Fibroblast of gingiva (primary cell): Measurements from ENCODE around the gene SIPA1L2.

Experiments used
- DNase-seq: peaks from one replicate; pipeline ENCODE4 v3.0.0-alpha.2; 2011; ENCODE audit warnings: low read depth

Gene SIPA1L2, protein sequence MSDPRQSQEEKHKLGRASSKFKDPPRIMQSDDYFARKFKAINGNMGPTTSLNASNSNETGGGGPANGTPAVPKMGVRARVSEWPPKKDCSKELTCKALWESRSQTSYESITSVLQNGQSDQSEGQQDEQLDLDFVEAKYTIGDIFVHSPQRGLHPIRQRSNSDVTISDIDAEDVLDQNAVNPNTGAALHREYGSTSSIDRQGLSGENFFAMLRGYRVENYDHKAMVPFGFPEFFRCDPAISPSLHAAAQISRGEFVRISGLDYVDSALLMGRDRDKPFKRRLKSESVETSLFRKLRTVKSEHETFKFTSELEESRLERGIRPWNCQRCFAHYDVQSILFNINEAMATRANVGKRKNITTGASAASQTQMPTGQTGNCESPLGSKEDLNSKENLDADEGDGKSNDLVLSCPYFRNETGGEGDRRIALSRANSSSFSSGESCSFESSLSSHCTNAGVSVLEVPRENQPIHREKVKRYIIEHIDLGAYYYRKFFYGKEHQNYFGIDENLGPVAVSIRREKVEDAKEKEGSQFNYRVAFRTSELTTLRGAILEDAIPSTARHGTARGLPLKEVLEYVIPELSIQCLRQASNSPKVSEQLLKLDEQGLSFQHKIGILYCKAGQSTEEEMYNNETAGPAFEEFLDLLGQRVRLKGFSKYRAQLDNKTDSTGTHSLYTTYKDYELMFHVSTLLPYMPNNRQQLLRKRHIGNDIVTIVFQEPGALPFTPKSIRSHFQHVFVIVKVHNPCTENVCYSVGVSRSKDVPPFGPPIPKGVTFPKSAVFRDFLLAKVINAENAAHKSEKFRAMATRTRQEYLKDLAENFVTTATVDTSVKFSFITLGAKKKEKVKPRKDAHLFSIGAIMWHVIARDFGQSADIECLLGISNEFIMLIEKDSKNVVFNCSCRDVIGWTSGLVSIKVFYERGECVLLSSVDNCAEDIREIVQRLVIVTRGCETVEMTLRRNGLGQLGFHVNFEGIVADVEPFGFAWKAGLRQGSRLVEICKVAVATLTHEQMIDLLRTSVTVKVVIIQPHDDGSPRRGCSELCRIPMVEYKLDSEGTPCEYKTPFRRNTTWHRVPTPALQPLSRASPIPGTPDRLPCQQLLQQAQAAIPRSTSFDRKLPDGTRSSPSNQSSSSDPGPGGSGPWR (N-terminal part only)

DNA sequence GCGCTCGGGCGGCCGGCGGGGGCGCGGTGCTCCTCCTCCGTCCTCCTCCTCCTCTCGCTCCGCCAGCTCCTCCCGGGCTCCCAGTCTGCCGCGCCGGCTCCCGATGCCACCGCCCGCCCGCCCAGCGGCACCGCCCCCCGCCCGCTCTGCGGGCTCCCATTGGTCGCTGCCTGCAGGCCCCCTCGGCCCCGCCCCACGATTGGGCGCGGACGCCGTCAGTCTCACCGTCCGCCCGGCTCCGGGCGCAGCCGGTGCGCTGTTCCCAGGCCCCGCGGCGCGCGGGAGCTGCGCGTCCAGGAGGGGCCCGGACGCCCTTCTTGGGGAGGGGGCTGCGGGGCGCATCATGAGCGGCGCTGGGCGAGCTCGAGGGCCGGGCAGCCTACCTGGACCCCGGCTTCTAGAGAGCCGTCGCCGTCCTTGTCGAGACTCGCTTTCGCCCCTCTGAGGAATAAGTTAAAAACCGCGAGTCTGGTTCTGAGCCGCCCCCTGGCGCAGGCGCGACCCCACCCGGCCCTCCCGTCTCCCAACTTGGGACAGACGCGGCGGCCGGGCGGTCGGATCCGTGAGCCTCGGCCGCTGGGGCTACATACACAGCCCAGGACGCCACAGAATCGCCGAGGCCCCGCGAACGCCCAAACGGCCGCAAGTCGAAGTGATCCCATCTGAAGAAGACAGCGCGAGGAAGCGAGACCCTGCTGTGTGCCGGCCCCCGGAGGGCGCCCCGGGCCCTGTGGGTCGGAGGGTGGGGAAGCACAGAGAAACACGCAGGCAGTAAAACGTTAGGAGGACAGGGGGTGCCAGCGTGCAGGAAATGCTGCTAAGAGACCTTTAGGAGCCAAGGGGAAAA, at the start of gene SIPA1L2:
Gene SIPA1L2 (minus strand): TSS at position 87 of the 847 bp plus-strand sequence. CDS start 114,794 bp downstream, outside the sequence.
- peak; percentile 91 for DNase-seq

DNA sequence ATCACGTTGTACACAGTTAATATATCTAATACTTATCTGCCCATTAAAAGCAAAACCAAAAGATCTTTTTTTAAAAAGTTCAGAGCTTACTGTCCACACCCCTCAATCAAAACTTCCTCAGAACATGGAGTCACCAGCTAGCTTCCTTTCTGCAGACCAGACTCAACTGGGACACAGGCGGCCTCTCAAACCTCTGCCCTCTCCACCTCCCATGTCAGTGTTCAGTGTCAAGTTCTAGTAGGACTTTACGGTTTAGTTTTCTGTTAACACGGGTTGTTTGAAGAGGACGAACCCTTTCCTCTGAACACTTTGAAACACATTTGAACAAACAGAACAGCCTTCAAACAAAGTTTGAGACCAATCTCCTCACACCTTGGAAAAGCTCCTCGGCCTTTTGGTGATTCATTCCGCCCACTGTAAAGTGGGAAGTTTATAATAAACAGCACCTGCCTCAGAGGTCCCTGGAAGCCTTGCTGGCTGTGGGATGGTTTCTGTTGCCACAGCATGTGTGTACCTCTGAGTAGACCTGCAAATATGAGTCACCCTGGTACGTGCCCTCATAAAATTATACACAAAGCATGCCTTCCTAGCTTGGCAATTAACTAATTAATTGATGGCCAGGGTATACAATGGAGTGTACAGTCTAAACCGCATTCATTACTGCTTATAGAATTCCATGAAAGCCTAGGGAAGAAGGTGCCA, 48.4 kb upstream of the SIPA1L2 start:
- no peak for DNase-seq

DNA sequence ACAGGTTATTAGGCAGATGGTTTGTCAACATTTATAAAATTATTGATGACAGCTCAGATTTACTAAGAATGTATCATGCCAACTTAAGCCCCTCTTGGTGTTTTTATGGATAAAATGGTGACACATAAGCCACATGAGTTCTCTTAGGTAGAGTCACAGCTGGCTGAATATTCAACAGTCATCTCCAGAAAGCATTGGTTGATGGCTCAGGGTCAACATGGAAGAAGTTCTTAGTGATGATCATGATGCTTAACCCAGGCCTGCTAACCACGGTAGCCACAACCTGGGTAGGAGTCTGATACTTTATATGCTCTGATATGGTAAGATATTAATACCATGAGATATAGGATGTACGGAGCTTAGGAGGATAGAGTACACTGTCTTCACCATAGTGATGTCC, 46.4 kb upstream of the SIPA1L2 start:
- DNase-seq, result no peak

DNA sequence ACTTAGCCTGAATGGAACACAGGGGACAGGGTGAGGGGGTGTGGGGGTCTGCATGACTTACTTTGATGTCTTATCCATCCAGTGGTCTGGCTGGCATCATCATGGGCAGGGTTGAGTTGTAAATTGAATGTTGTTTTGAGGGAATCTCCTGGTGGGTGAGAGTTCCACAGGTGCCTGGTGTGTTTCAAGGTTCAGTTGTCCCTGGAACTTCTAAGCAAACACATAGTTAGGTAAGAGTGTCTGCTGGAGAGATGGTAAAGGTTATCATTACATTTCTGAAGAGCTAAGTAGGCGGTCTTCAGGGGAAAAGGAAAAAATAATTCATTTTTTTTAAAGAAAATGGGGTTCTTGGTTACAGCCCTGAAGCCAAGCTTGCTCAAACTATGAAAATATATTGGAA, 46.0 kb upstream of the SIPA1L2 start:
- DNase-seq, result no peak

DNA sequence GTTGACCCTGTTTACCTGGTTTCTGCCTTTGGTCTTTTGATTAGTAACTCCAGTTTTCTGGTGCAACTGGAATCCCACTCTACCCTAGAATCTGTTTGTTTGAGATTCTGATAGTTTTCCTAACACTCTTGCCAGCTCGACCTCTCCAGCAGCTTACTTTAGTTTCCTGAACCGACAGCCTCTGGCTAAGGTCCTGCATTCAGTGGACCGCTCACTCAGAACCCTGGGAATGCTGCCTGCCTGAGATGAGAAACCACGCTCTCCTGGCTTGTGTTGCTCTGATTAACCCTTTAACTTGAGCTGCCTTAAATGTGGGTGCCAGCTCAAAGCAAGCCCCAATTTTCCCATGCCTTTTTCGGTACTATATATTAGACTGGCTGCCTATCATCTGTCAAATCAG, 45.3 kb upstream of the SIPA1L2 start:
- no peak for DNase-seq

DNA sequence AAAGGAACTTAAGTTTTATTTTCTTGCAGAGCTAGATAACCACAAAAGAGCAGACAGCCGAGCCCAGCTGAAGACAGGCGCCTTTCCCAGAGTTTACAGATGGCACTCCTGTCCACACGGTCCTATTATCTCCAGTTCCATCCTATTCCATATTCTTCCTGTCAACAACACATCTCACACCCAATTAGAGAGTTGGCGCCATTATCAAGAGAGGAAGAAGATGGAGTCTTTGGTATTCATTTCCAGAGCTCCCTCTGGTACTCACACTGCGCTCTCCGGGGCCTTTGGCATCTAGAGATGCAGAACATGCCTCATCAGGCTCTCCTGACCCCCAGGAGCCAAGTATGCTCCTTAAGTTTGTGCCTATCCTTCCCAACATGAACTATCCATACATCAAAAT, 43.3 kb upstream of the SIPA1L2 start:
- DNase-seq, result no peak

DNA sequence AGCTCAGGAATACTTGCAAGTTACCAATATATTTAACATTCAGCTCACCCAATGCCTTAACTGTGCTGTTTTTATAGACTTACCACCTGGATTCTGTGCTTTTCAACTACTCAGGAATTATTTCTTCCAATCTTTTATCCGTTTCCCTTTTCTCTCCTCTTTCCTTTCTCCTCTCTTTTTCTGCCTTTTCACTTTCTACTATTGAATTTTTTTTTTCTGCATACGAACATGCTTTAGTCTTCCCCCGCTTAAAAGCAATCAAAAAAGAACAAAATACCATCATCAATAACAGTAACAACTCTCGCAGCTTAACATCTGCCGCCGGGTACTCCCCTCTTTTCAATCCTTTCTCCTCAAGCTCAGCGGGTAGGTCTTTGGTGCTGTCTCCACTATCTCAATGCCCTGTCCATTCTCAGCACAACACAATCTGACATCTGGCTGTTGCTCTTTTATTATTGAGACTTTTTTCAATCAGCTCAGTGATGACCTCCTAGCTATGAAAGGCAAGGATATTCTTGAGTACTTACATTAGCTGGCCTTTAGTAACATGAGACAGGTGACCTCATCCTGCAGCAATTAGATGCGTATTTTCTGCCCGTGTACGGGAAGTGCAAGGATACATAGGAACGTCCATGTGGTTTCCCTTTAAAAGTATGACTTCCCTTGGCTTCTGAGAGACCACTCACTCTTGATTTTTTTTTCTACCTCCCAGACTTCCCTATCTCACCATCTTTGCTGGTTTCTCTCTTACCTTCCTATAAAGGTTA, 40.2 kb upstream of the SIPA1L2 start:
- DNase-seq, result peak; percentile 32

DNA sequence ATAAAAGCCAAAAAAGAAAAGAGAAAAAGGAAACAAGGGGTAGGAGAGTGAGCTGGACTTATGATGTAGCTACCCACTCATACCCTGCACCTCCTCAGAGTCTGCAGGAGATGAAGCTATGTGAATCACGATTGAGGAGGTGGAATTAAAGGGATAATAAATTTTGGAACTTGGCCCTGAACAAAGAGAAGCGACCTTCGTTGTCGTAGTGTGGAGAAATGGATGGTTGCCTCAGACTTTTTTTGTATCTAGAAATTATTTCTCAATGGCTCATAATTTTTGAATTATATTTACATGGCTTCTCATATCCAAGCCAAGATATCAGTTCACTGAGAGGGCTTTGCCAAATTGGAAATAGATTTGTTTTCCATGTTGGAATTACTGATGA, 37.8 kb upstream of the SIPA1L2 start:
- peak; percentile 63 for DNase-seq

DNA sequence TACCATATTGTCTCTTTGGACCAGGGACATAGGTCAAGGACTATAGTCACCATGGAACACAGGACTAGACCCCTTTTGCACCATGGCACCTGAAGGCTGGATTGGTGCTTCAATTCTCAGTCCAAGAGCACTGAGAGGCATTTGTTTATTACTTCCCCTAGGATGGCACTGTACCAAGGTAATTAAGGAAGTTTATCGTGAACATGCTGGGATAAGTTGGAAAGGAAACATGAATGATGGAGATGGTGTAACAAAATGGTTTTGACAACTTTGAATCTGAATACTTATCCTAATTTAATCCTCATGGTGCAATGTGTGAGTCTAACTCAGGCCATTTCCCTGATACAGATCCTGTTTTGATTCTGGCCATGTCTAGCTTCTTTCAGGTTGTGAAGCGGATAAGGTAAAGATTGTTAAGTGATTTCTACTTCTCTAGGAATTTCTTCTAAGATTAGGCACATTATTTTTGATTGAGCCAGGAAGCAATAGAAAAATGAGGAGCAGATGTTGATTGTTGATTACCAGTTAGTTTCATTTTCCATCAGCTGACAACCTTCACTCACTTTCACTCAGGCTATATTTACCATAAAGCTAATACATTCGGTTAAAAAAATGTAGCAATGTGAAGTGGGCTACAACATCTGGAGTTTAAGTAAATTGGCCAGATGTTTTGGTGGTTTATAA, 37.3 kb upstream of the SIPA1L2 start:
- DNase-seq, result no peak

DNA sequence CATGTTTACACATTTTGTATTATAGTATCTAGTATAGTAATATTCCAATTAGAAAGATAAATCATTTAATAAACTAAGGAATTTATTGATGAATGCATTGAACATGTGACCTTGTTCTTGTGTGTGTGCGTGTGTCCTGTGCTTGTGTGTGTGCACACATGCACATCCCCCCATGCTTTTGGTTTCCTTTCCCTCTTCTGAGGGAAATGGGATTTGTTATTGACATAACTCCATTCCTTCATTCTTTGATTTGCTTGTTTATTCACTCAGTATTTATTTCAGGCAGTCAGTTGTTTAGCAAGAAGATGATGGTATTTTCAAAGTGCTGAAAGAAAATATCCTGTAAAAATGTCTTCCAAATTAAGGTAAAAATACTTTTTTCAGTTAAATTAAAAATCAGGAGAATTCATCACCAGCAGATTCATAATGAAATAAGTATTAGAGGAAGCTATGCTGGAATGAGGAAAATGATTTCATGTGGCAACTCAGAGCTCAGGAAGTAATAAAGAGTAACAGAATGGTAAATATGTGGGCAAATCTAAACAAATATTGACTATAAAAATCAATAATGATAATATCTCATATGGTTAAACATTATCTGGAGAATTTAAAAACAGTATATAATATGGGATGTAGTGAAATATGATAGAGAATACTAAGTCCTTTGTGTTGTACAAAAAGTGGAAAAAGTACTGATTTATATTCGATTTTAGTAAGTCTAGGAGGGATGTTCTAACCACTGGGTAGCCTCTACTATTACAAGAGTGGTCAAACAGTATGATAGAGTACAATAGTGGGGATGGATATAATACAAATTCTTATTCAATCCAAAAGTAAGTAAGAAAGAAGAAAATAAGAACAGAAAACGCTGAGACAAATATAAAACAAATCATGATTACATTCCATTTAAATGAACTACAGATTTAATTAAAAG, 35.2 kb upstream of the SIPA1L2 start:
- DNase-seq, result no peak

DNA sequence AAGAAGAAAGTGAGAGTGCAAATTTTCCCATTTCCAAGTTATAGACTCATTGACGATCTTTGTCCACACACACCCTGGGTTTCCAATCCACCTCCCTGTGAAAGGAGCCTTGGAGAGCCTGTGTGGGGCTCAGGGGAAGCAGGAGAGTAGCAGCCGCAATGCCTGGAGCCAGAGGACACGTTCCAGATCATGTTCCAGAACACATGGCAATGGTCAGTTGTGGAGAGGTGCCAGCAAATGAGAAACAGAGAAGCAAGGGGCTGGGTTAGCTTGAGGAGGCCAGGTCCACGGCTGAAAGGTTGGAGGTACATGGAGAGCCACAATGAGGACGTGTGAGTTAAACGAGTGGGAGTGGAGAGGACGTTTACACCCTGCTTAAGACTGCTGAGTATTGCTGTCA, 33.0 kb upstream of the SIPA1L2 start:
- peak; percentile 14 for DNase-seq

DNA sequence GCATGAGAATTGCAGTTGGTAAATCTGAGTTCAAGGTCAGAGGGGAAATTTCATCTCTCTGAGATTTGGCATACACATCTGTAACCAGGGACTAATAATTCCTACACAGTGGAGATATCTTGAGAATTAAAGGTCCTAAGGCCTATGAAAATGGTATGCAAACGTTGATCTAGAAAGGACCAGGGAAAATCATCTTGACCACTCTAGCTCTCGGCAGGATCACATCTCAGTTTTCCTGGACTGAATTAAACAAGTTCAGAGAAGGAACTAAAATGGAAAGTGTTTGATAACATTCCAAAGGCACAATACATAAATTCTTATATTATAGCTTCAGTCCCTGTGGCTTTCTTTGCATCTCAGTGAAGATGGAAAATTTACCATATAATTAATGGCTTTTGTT, 28.5 kb upstream of the SIPA1L2 start:
- no peak for DNase-seq

DNA sequence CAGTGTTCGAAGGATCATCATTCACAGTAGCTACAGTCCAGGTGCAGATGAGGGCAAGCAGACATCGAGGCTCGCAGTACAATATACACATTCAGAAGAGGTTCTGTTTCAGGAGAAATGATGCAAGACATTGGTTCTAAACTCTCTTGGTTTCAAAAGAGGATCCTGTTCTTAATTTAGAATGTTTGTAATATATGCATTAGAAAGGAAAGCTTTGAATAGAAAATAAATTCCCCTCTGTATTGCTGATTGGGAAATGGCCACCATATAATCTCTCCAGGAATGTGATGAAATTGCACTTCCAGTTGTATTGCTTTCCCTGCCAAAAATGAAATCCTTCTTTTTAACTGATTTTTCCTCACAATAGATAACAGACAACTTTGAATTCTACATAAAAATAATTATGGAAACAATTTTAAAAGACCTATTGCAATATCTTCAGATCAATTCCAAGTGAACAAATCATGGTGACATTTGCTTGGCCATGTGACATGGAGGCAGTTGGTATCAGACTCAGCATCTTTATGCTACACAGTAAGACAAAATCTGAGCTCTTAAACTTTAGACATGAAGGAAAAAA, 27.6 kb upstream of the SIPA1L2 start:
- DNase-seq, result peak; percentile 71

DNA sequence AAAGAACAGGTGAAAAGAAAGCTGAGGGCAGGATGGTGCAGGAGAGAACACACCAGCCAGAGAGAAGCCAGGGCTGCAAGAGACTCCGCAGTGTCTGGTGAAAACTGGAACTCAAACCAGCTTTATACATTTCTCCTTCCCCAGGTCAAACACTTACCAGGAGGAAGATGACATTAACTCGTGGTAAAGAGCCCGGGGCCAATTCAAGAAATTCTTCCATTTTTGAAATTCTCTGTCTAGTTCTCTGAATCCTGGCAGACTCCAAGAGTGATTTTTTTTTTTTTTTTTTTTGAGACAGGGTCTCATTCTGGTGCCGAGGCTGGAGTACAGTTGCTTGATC, 25.8 kb upstream of the SIPA1L2 start:
- no peak for DNase-seq

DNA sequence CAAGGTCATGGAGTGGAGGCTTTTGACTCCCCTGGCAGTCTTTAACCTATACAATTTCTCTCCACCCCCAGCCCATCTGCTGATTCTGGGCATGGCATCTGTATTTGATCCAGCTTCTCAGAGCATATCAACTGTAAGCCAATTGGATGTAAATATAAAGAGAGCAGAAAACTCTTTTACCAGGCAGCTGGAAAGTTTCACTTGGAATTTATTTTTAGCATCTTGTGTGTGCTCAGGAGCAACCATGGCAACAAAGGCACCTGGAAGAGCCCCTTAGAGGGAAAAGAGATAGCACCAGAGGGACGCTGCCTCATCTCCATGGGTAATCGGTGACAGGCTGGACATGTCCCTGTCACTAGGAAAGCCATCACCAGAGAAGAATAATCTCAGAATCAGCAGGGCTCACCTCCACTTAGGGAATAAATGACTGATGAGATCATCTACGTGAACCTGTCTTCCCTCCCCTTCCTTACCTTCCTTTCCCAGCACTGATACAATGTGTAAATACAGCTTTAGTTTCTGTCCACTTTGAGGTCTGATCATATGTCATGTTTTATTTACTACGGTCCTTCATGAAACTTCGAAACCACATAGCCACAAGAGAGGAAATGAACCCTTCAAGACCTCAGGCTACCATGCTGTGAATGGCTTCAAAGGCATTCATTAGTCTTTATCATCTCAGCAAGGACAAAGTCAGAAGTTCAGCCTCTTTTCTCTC, 25.3 kb upstream of the SIPA1L2 start:
- DNase-seq, result no peak

DNA sequence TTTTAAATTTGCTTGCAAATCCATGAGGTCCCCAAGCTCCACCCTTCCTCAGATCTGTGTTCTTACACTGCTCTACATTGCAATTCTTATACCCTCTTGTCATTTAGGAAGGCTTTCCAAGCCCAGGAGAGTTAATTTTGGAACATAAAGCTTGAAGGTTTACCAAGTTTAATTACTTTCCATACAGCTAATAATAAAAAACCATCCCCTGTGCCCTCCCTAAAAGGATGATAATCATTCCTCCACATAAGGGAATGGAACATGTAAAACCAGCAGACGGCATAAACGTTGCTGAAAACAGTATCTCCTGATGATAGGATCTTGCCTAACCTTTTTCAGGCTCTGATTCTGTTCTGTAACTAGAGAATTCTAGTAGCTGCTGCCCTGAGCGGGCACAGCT, 23.9 kb upstream of the SIPA1L2 start:
- DNase-seq, result no peak

DNA sequence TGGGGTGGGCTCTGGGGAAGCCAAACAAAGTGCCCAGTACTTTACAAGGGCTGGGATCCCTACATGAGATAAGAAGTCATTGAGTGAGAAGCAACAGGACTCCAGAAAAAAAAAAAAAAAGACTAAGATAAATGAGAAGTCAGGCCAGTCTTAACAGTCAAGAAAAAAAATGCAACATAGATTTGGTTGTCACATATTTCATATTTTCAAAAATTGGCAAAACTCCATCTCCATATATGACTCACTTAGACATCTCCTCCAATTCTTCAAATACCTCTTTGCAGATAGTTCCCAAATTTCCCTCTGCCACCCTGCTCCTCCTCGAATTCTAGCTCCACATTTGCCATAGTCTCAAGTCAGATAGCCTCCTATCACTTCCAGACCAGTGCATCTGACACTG, 20.9 kb upstream of the SIPA1L2 start:
- DNase-seq, result no peak

DNA sequence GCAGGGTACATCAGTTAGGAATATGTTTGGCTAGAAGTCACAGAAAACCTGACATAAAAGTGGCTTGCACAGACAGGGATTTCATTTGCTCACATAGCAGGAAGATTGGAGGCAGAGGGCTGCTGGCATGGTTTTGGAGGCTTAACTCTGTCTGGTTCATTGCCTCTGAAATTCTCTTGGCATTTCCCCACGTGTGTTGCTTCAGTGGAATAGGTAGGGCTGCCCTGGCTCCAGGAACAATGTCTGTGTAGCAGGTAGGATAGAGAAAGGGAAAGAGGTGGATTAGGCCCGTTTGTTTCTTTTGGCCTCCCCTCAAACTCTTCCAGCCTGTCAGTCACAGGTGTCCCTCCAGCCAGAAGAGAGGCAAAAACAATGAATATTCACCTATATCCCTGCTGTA, 20.5 kb upstream of the SIPA1L2 start:
- no peak for DNase-seq
